Caco-2 (cell line): ENCODE results near the gene TTC39B. TPM values are rescaled to one million over a fixed set of nuclear protein-coding genes. Genes with fewer than 3 reads are reported as not detected.

ENCODE experiments used
- BruUV-seq: library from RNA; stranded (reverse); fragments of 400-500 nt; replicated peaks from 2 replicates; lab custom pipeline; 2021; lab: Mats Ljungman, UMichigan
- CTCF ChIA-PET: fragments of 300-600 bp; sonication (Branson Sonifier 250); formaldehyde crosslinking; loops from one replicate; lab custom pipeline; 2022; ENCODE audit warnings: antibody characterized with exemption; lab: Charles Lee
- POLR2A ChIA-PET: fragments of 300-600 bp; sonication (Branson Sonifier 250); formaldehyde crosslinking; loops from one replicate; lab custom pipeline; 2022; ENCODE audit warnings: antibody characterized with exemption; lab: Charles Lee
- DNase-seq, 2 experiments: peaks; one replicate each; pipeline versions ENCODE4 v3.0.0 to v3.0.0-alpha.2; 2020 to 2022
- H3K27me3 ChIP-seq: replicated peaks from 2 replicates; pipeline ENCODE4 v1.6.0; 2011; ENCODE audit warnings: low read length; ENCODE audit not compliant: control insufficient read depth, insufficient read depth
- H3K36me3 ChIP-seq: 2 replicates; pipeline ENCODE4 v1.5.1; 2011; ENCODE audit warnings: low read length; ENCODE audit not compliant: control insufficient read depth, insufficient read depth
- H3K4me1 ChIP-seq: fragments of 250-450 bp; sonication (Bioruptor Pico); 2 replicates; pipeline ENCODE4 v1.5.1; 2020; ENCODE audit warnings: mild to moderate bottlenecking
- H3K4me3 ChIP-seq: 2 replicates; pipeline ENCODE4 v1.5.1; 2011; ENCODE audit warnings: low read depth, mild to moderate bottlenecking, control low read depth, low read length
- H3K9me3 ChIP-seq: fragments of 250-450 bp; sonication (Bioruptor Pico); 2 replicates; pipeline ENCODE4 v1.5.1; 2020; ENCODE audit warnings: mild to moderate bottlenecking, moderate library complexity
- H3K27ac Mint-ChIP-seq: one replicate; pipeline ENCODE4 v1.8.0; 2022; ENCODE audit warnings: mixed read lengths; ENCODE audit not compliant: unreplicated experiment
- H3K27me3 Mint-ChIP-seq: one replicate; pipeline ENCODE4 v1.8.0; 2022; ENCODE audit warnings: mixed read lengths; ENCODE audit not compliant: insufficient read depth, unreplicated experiment
- H3K36me3 Mint-ChIP-seq: one replicate; pipeline ENCODE4 v1.8.0; 2022; ENCODE audit warnings: mild to moderate bottlenecking, mixed read lengths; ENCODE audit not compliant: insufficient read depth, unreplicated experiment
- H3K4me1 Mint-ChIP-seq: one replicate; pipeline ENCODE4 v1.8.0; 2022; ENCODE audit warnings: low read depth, mixed read lengths; ENCODE audit not compliant: unreplicated experiment
- H3K4me3 Mint-ChIP-seq: one replicate; pipeline ENCODE4 v1.8.0; 2022; ENCODE audit warnings: mild to moderate bottlenecking, moderate library complexity, mixed read lengths; ENCODE audit not compliant: unreplicated experiment
- H3K9me3 Mint-ChIP-seq: one replicate; pipeline ENCODE4 v1.8.0; 2022; ENCODE audit warnings: mixed read lengths; ENCODE audit not compliant: unreplicated experiment
- intact Hi-C: fragments of 100-400 bp; cut with micrococcal nuclease; formaldehyde crosslinking; loops from one replicate; pipeline ENCODE4 v1.10.0; 2022; ENCODE audit not compliant: unreplicated experiment
- total RNA-seq: library from RNA; stranded (reverse); gene quantifications from 2 replicates; pipeline ENCODE4 v1.2.3, GENCODE V29; 2022
- TF ChIP-seq, protein P1 (sequence below), 2 experiments: fragments of 200-600 bp in 1 of 2; IDR thresholded peaks; 1 replicate in 1 of 2; 2 replicates in 1 of 2; pipeline versions ENCODE4 v1.5.1 to v1.8.0; 2011 to 2022; ENCODE audit warnings: antibody characterized with exemption in 1 of 2, control low read depth in 1 of 2, inconsistent platforms in 1 of 2, low read depth in 1 of 2, low read length in 1 of 2, mild to moderate bottlenecking in 1 of 2, moderate library complexity in 1 of 2; ENCODE audit not compliant: insufficient read depth in 1 of 2, severe bottlenecking in 1 of 2, unreplicated experiment in 1 of 2

TTC39B gene
- total RNA-seq, 1 experiment from 2014 or later: 6.9 TPM

DNA sequence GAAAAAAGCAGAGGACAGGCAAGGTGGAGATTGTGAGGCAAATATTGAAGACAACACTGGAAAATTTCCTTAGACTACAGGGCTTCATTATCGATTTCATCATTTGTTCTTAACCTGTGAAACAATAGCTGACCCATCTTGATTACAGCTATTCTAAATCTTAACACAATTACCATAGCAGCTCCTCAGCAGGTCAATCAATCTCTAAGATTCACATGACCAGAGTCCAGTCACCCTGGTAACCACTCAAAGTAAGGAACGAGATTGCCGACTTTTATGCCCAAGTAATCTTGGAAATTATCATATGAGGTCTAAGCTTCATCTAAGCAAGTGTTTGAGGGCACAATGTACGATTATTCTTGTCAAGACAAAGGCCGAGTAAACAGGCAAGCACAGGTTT, 93.8 kb downstream of the TTC39B start:
- peaks cover 7% of the 10 kb centered on the region for H3K4me1 Mint-ChIP-seq
- CTCF ChIA-PET: no interaction called here

DNA sequence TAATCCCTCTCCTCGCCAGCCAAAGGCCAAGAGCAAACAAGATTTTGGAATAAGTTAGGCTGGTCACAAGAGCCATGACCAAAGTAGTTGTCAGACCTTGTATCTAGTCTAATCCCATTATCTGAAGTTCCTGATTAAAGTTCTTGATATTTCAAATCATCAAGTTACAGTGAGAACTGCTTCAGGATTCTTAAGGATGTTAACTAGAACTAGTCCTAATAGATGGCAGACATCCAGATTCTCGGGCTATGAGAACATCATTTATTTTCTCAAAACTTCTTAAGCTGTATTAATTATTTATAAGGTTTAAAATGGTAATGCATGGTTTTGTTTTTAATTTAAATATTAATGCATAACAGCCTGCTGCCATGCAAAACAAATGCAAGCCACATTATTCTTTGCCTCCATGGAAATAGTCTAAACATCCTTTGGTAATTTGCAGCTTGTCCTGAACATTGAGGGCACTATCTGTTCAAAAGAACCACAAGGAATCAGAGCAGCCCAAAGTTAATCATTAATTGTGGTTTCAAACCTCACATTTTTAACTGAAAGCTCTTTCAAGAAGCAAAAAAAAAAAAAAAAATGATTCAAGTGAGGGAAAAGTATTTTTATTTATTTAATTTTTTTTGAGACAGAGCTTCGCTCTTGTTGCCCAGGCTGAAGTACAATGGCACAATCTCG, 95.1 kb downstream of the TTC39B start:
- Histone ChIP-seq H3K36me3 (no peaks in the 10 kb centered on the region), H3K4me1 (0 out of 2 replicates have a peak, but pooled peaks cover 4% of the 10 kb centered on the region), H3K4me3 (no peak overlapping the region), H3K27me3 (no peaks in the 10 kb centered on the region), H3K9me3 (no peaks in the 10 kb centered on the region)
- intact Hi-C loops: loop anchor here (1.0 to 5.0 kb wide), 3 partner anchors 65 to 394 kb away; no protein-coding TSS in a partner anchor
- Mint-ChIP-seq H3K27ac (no peak overlapping the region), H3K27me3 (no peaks in the 10 kb centered on the region), H3K4me1 (peaks cover 7% of the 10 kb centered on the region), H3K36me3 (peaks cover 5% of the 10 kb centered on the region), H3K4me3 (no peak overlapping the region), H3K9me3 (no peaks in the 10 kb centered on the region)
- no TSS peak for BruUV-seq
- no peak for DNase-seq
- TF ChIP-seq, protein P1, sequence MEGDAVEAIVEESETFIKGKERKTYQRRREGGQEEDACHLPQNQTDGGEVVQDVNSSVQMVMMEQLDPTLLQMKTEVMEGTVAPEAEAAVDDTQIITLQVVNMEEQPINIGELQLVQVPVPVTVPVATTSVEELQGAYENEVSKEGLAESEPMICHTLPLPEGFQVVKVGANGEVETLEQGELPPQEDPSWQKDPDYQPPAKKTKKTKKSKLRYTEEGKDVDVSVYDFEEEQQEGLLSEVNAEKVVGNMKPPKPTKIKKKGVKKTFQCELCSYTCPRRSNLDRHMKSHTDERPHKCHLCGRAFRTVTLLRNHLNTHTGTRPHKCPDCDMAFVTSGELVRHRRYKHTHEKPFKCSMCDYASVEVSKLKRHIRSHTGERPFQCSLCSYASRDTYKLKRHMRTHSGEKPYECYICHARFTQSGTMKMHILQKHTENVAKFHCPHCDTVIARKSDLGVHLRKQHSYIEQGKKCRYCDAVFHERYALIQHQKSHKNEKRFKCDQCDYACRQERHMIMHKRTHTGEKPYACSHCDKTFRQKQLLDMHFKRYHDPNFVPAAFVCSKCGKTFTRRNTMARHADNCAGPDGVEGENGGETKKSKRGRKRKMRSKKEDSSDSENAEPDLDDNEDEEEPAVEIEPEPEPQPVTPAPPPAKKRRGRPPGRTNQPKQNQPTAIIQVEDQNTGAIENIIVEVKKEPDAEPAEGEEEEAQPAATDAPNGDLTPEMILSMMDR (IDR thresholded peaks at IDR 0.05; ENCODE audit: insufficient read depth in 1 of 2, low read depth in 1 of 2, low read length in 1 of 2, severe bottlenecking in 1 of 2, unreplicated experiment in 1 of 2): peak in 1 of 2 experiments; percentile 17
- ChIA-PET POLR2A (no interaction called here), CTCF (no interaction called here)

More for the DNA sequence above, 93.8 kb downstream of the TTC39B start:
- Histone ChIP-seq H3K36me3 (no peaks in the 10 kb centered on the region), H3K4me1 (0 out of 2 replicates have a peak, but pooled peaks cover 4% of the 10 kb centered on the region), H3K9me3 (no peaks in the 10 kb centered on the region), H3K27me3 (no peaks in the 10 kb centered on the region), H3K4me3 (no peak overlapping the region)
- no peak overlapping the region for H3K27ac Mint-ChIP-seq
- H3K9me3 Mint-ChIP-seq: no peaks in the 10 kb centered on the region
- H3K27me3 Mint-ChIP-seq: no peaks in the 10 kb centered on the region
- intact Hi-C loops: loop anchor here (5.0 kb wide), 1 partner anchor 64 kb away; no protein-coding TSS in a partner anchor
- H3K4me3 Mint-ChIP-seq: no peak overlapping the region
- DNase-seq: no peak
- H3K36me3 Mint-ChIP-seq: peaks cover 5% of the 10 kb centered on the region
- TF ChIP-seq, protein P1 (IDR thresholded peaks at IDR 0.05; ENCODE audit: insufficient read depth in 1 of 2, low read depth in 1 of 2, low read length in 1 of 2, severe bottlenecking in 1 of 2, unreplicated experiment in 1 of 2): no peak
- POLR2A ChIA-PET: no interaction called here
- no TSS peak for BruUV-seq

DNA sequence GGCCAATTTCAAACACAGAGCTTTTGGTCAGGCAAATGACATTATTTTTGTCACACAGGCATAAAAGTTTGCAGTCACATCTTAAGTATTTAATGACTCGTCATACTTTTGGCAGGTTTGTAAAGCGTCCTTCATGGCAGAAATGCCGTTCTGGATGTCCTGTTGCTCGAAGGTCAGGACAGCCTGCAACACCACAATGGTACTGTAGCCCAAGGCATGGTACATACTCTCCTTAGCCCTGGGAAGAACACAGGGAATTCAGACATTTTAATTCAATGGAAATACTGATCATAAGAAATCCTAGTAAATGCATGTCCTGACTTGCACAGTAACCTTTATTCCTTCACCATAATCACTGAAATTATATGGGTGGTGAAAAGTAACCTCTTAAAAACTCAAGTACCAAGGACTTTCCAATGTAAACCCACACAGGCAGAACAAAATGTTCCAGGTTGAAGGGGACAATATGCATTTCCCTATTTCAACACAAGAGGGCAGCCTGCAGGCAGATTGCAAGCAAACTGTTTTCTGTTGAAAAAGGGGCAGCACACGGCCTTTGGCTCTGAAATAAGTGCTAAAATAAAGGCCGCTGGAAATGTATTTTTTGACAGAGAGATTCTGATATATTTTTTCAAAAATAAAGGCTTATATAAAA, 95.7 kb downstream of the TTC39B start:
- TF ChIP-seq, protein P1 (IDR thresholded peaks at IDR 0.05; ENCODE audit: insufficient read depth in 1 of 2, low read depth in 1 of 2, low read length in 1 of 2, severe bottlenecking in 1 of 2, unreplicated experiment in 1 of 2): peak; percentile 71 to 79
- H3K4me3 Mint-ChIP-seq: no peak overlapping the region
- no peak overlapping the region for H3K27ac Mint-ChIP-seq
- Histone ChIP-seq H3K4me3 (no peak overlapping the region), H3K4me1 (0 out of 2 replicates have a peak, but pooled peaks cover 4% of the 10 kb centered on the region), H3K27me3 (no peaks in the 10 kb centered on the region), H3K9me3 (no peaks in the 10 kb centered on the region), H3K36me3 (no peaks in the 10 kb centered on the region)
- H3K27me3 Mint-ChIP-seq: no peaks in the 10 kb centered on the region
- peak; percentile 49 to 75 for DNase-seq
- no TSS peak for BruUV-seq
- peaks cover 5% of the 10 kb centered on the region for H3K36me3 Mint-ChIP-seq
- no peaks in the 10 kb centered on the region for H3K9me3 Mint-ChIP-seq
- POLR2A ChIA-PET: no interaction called here
- CTCF ChIA-PET: no interaction called here
- intact Hi-C loops: loop anchor here (1.0 to 5.0 kb wide), 3 partner anchors 66 to 395 kb away; no protein-coding TSS in a partner anchor
- H3K4me1 Mint-ChIP-seq: peaks cover 7% of the 10 kb centered on the region
